ENCODE results near the gene ARMH3. TPM values are rescaled to one million over a fixed set of nuclear protein-coding genes. Genes with fewer than 3 reads are reported as not detected.
A peak's percentile ranks its signal among the peaks of the same experiment; 100 is the strongest.

The ARMH3 gene
- total RNA-seq, 1 experiment from 2014 or later, result 17.1 TPM

- no peaks in the 10 kb centered on the region for H3K27me3 Mint-ChIP-seq (ENCODE audit: low read depth)
- H3K4me3 Mint-ChIP-seq, result no peak overlapping the region
- peak; percentile 48; the same call in 1 of the 2 replicates for ATAC-seq
- H3K4me1 Mint-ChIP-seq, result peaks cover 17% of the 10 kb centered on the region
- CTCF ChIA-PET, result interaction anchor here (1.2 to 4.4 kb wide), 3 partner anchors 15 to 136 kb away, joined by 6 to 29 read pairs (median 7); no protein-coding TSS in a partner anchor
- H3K36me3 Mint-ChIP-seq, result no peaks in the 10 kb centered on the region
- H3K9me3 Mint-ChIP-seq, result no peaks in the 10 kb centered on the region
- TF ChIP-seq ATF6 (CRISPR knock-in tag; IDR thresholded peaks at IDR 0.05) (no peak), TEAD1 (CRISPR knock-in tag; IDR thresholded peaks at IDR 0.05) (no peak), MXD4 (CRISPR knock-in tag; IDR thresholded peaks at IDR 0.05; ENCODE audit: borderline replicate concordance) (no peak), ESRRA (CRISPR knock-in tag; IDR thresholded peaks at IDR 0.05; ENCODE audit: borderline replicate concordance) (no peak), ATF3 (CRISPR knock-in tag; conservative IDR thresholded peaks at IDR 0.05) (no peak), EMX1 (CRISPR knock-in tag; IDR thresholded peaks at IDR 0.05) (no peak), NFE2L1 (CRISPR knock-in tag; IDR thresholded peaks at IDR 0.05) (no peak), RORB (CRISPR knock-in tag; IDR thresholded peaks at IDR 0.05) (no peak), JAZF1 (CRISPR knock-in tag; IDR thresholded peaks at IDR 0.05) (no peak), GABPB1 (CRISPR knock-in tag; IDR thresholded peaks at IDR 0.05) (no peak), IRF2 (CRISPR knock-in tag; IDR thresholded peaks at IDR 0.05; ENCODE audit: borderline replicate concordance, low read depth) (no peak), NR1H2 (CRISPR knock-in tag; IDR thresholded peaks at IDR 0.05) (no peak), ZNF232 (CRISPR knock-in tag; IDR thresholded peaks at IDR 0.05) (no peak), SOX15 (CRISPR knock-in tag; IDR thresholded peaks at IDR 0.05) (no peak), FOXK1 (CRISPR knock-in tag; IDR thresholded peaks at IDR 0.05) (no peak)
- TF ChIP-seq, protein P1, sequence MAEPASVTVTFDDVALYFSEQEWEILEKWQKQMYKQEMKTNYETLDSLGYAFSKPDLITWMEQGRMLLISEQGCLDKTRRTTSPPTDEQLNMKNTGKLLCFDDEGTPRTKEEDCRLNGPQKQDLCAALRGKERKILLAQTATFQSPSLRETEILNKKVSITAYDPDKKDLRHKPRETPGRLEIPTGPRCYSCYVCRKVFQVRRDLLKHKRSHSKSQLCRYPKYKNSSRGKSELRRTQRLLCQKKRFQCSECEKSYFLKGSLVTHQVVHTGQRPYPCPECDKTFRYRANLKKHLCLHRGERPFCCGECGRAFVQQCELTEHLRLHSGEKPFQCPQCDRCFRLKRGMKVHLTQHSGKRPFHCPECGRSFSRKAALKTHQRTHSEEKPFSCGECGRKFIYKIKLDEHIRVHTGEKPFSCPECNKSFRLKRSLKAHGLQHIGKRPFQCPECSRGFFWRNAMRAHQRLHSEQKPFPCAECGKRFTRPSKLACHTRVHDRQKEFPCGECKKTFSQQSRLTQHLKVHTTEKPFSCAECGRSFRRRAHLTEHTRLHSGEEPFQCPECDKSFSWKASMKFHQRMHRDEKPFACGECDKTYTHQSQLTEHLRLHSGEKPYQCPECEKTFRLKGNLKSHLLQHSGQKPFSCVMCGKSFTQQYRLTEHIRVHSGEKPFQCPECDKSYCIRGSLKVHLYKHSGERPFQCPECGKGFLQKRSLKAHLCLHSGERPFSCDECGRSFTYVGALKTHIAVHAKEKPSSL (CRISPR knock-in tag; conservative IDR thresholded peaks at IDR 0.05), result no peak
- TF ChIP-seq, protein P2, sequence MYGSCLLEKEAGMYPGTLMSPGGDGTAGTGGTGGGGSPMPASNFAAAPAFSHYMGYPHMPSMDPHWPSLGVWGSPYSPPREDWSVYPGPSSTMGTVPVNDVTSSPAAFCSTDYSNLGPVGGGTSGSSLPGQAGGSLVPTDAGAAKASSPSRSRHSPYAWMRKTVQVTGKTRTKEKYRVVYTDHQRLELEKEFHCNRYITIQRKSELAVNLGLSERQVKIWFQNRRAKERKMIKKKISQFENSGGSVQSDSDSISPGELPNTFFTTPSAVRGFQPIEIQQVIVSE (CRISPR knock-in tag; IDR thresholded peaks at IDR 0.05; ENCODE audit: borderline replicate concordance), result no peak
- POLR2A ChIA-PET, result no interaction called here
- H3K27ac Mint-ChIP-seq, result no peak overlapping the region
- no peak for DNase-seq (ENCODE audit: low spot score)
Observed at GRCh38 chr10:101874252-101874651, 181.7 kb downstream of the ARMH3 start.

DNA sequence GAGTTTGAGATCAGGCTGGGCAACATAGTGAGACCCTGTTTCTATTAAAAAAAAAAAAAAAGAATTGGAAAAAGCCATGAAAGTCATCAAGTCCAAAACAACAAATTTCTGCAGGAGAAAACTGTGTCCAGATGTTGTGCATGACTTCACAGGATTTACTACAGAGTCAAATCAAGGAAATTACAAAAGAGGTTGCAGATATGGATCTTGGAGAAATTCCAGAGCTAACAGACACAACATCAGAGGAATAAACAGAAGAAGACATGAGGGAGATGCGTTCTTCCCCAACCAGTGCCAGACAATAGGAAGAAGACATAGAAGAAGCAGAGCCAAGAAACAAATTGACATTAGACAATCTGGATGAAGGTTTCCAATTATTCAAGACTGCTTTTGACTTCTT, 188.0 kb downstream of the ARMH3 start:
- DNase-seq (ENCODE audit: low spot score) (no peak), ATAC-seq (no peak)
- Mint-ChIP-seq H3K4me3 (no peak overlapping the region), H3K4me1 (no peaks in the 10 kb centered on the region), H3K9me3 (no peaks in the 10 kb centered on the region), H3K27me3 (ENCODE audit: low read depth) (no peaks in the 10 kb centered on the region), H3K27ac (no peak overlapping the region), H3K36me3 (no peaks in the 10 kb centered on the region)
- TF ChIP-seq ZNF281 (CRISPR knock-in tag; IDR thresholded peaks at IDR 0.05) (no peak), MYBL2 (CRISPR knock-in tag; IDR thresholded peaks at IDR 0.05) (no peak), ZNF396 (CRISPR knock-in tag; IDR thresholded peaks at IDR 0.05; ENCODE audit: borderline replicate concordance) (no peak), ZNF423 (CRISPR knock-in tag; IDR thresholded peaks at IDR 0.05) (no peak), FOXP1 (CRISPR knock-in tag; IDR thresholded peaks at IDR 0.05; ENCODE audit: borderline replicate concordance) (no peak)
- ChIA-PET CTCF (no interaction called here), POLR2A (no interaction called here)
